HepG2 (cell line): ENCODE measurements around the gene GPR137. TPM values are rescaled to one million over a fixed set of nuclear protein-coding genes. Genes with fewer than 3 reads are reported as not detected.

Source experiments
- ARHGAP35 ChIP-seq: sonication (generic); formaldehyde crosslinking; IDR thresholded peaks from 2 replicates; pipeline ENCODE4 v1.9.0; 2022; ENCODE audit warnings: mild to moderate bottlenecking, inconsistent platforms, moderate library complexity, missing genetic modification reagents, borderline replicate concordance
- CERS6 ChIP-seq: sonication (generic); formaldehyde crosslinking; IDR thresholded peaks from 2 replicates; pipeline ENCODE4 v1.5.0; 2020; ENCODE audit warnings: missing genetic modification reagents
- ELF1 ChIP-seq: sonication (generic); formaldehyde crosslinking; IDR thresholded peaks from 2 replicates; pipeline ENCODE4 v1.4.0; 2020; ENCODE audit warnings: missing genetic modification reagents
- EZH2 ChIP-seq: conservative IDR thresholded peaks from 2 replicates; pipeline ENCODE4 v1.6.1; 2012; ENCODE audit warnings: mild to moderate bottlenecking, low read depth, low read length, moderate library complexity
- FLYWCH1 ChIP-seq: sonication (generic); formaldehyde crosslinking; IDR thresholded peaks from 2 replicates; pipeline ENCODE4 v1.8.1; 2023; ENCODE audit warnings: mild to moderate bottlenecking, missing genetic modification reagents
- FOXK2 ChIP-seq: fragments of 450-650 bp; IDR thresholded peaks from 2 replicates; pipeline ENCODE4 v1.6.1; 2016
- HES4 ChIP-seq: sonication (generic); formaldehyde crosslinking; IDR thresholded peaks from 2 replicates; pipeline ENCODE4 v1.9.0; 2021; ENCODE audit warnings: mild to moderate bottlenecking, missing genetic modification reagents, borderline replicate concordance
- HHEX ChIP-seq: IDR thresholded peaks from 2 replicates; pipeline ENCODE4 v1.6.1; 2016; ENCODE audit warnings: control low read depth
- JUN ChIP-seq: sonication (generic); formaldehyde crosslinking; IDR thresholded peaks from 2 replicates; pipeline ENCODE4 v1.4.0; 2020; ENCODE audit warnings: mild to moderate bottlenecking, missing genetic modification reagents
- MED13 ChIP-seq: sonication (generic); formaldehyde crosslinking; IDR thresholded peaks from 2 replicates; pipeline ENCODE4 v1.5.0; 2020; ENCODE audit warnings: missing genetic modification reagents
- MEIS2 ChIP-seq: sonication (generic); formaldehyde crosslinking; IDR thresholded peaks from 2 replicates; pipeline ENCODE4 v1.9.0; 2021; ENCODE audit warnings: mild to moderate bottlenecking, missing genetic modification reagents
- MIER2 ChIP-seq: IDR thresholded peaks from 2 replicates; pipeline ENCODE4 v1.6.1; 2016; ENCODE audit warnings: missing biosample characterization, missing genetic modification reagents
- MYPOP ChIP-seq: sonication (generic); formaldehyde crosslinking; IDR thresholded peaks from 2 replicates; pipeline ENCODE4 v1.8.1; 2023; ENCODE audit warnings: mild to moderate bottlenecking, moderate library complexity, missing genetic modification reagents
- NFRKB ChIP-seq: fragments of 450-650 bp; IDR thresholded peaks from 2 replicates; pipeline ENCODE4 v1.6.1; 2017
- NPAS2 ChIP-seq: sonication (generic); formaldehyde crosslinking; IDR thresholded peaks from 2 replicates; pipeline ENCODE4 v1.8.0; 2022; ENCODE audit warnings: mild to moderate bottlenecking, missing genetic modification reagents, borderline replicate concordance
- RARG ChIP-seq: sonication (generic); formaldehyde crosslinking; IDR thresholded peaks from 2 replicates; pipeline ENCODE4 v1.4.0; 2020; ENCODE audit warnings: low read depth, mild to moderate bottlenecking, missing genetic modification reagents
- RBM22 ChIP-seq: fragments of 200-400 bp; formaldehyde crosslinking; optimal IDR thresholded peaks from 2 replicates; pipeline ENCODE3; 2017; ENCODE audit warnings: mild to moderate bottlenecking, low read length, moderate library complexity
- SATB2 ChIP-seq: sonication (generic); formaldehyde crosslinking; IDR thresholded peaks from 2 replicates; pipeline ENCODE4 v1.5.0; 2020; ENCODE audit warnings: missing genetic modification reagents
- SIN3A ChIP-seq: IDR thresholded peaks from 2 replicates; pipeline ENCODE4 v1.6.1; 2011; ENCODE audit warnings: low read depth, mild to moderate bottlenecking, control low read depth, low read length, borderline replicate concordance
- SP5 ChIP-seq: IDR thresholded peaks from 2 replicates; pipeline ENCODE4 v1.6.1; 2016; ENCODE audit warnings: low read depth, borderline replicate concordance
- TSC22D2 ChIP-seq: sonication (generic); formaldehyde crosslinking; IDR thresholded peaks from 2 replicates; pipeline ENCODE4 v1.5.1; 2020; ENCODE audit warnings: missing genetic modification reagents, mild to moderate bottlenecking, borderline replicate concordance
- ZNF24 ChIP-seq: fragments of 450-650 bp; IDR thresholded peaks from 2 replicates; pipeline ENCODE4 v1.6.1; 2017; ENCODE audit warnings: antibody characterized with exemption, mild to moderate bottlenecking
- ZNF276 ChIP-seq: sonication (generic); formaldehyde crosslinking; IDR thresholded peaks from 2 replicates; pipeline ENCODE4 v1.4.0; 2020; ENCODE audit warnings: mild to moderate bottlenecking, low read depth, missing genetic modification reagents
- ZNF512 ChIP-seq: sonication (generic); formaldehyde crosslinking; IDR thresholded peaks from 2 replicates; pipeline ENCODE4 v1.4.0; 2020; ENCODE audit warnings: mild to moderate bottlenecking, missing genetic modification reagents
- ZNF768 ChIP-seq: sonication (generic); formaldehyde crosslinking; IDR thresholded peaks from 2 replicates; pipeline ENCODE4 v1.4.0; 2020; ENCODE audit warnings: missing genetic modification reagents
- ZSCAN9 ChIP-seq: IDR thresholded peaks from 2 replicates; pipeline ENCODE4 v1.6.1; 2016; ENCODE audit warnings: borderline replicate concordance
- polyA plus RNA-seq, 8 experiments: library from polyadenylated mRNA; depleted of rRNA in 3 of 8; stranded (reverse) in 7 of 8; unstranded in 1 of 8; fragments of >200 nt; fragmentation: Illumina TruSeq in 4 of 8; extraction: Trizol in 4 of 8; gene quantifications; 2 replicates each; pipeline versions ENCODE4 v1.2.1 to v1.2.3, GENCODE V29; 2011 to 2016; ENCODE audit warnings: low read depth in 4 of 8, missing spikeins in 1 of 8, mixed read lengths in 1 of 8; ENCODE audit not compliant: insufficient read depth in 1 of 8
- total RNA-seq, 5 experiments: library from RNA; depleted of rRNA; stranded (reverse); fragments of >200 nt; fragmentation: Illumina TruSeq; extraction: Trizol; gene quantifications; 2 replicates each; pipeline ENCODE4 v1.2.3, GENCODE V29; 2016; ENCODE audit warnings: low read depth in 1 of 5

The GPR137 gene
- total and polyA plus RNA-seq, 2 of the 13 experiments (the other 11 are each of a cell fraction or from before 2014, with no cell fraction given) = 8.5 to 13.2 TPM

GRCh38 chr11:64247729-64248531 lies 37.7 kb upstream of the GPR137 start (continued):
- 0 out of 2 replicates have a peak, but pooled peaks have one; percentile 16 for TF ChIP-seq HES4
- TF ChIP-seq SATB2 (CRISPR knock-in tag) = 0 out of 2 replicates have a peak, but pooled peaks have one; percentile 43
- TF ChIP-seq FOXK2 = no peak
- no peak for TF ChIP-seq MIER2 (CRISPR knock-in tag)
- TF ChIP-seq ZNF768 (CRISPR knock-in tag) = peak; percentile 15; the same call in 1 of the 2 replicates
- TF ChIP-seq ARHGAP35 = no peak
- no peak for TF ChIP-seq EZH2
- no peak for TF ChIP-seq CERS6 (CRISPR knock-in tag)
- TF ChIP-seq ZNF512 (CRISPR knock-in tag) = no peak
- TF ChIP-seq HHEX (CRISPR knock-in tag) = no peak
- TF ChIP-seq RARG = no peak
- no peak for TF ChIP-seq MED13 (CRISPR knock-in tag)
- no peak for TF ChIP-seq RBM22
- TF ChIP-seq TSC22D2 (CRISPR knock-in tag) = no peak
- no peak for TF ChIP-seq NPAS2 (CRISPR knock-in tag)
- 0 out of 2 replicates have a peak, but pooled peaks have one; percentile 5 for TF ChIP-seq SIN3A
- TF ChIP-seq ELF1 (CRISPR knock-in tag) = no peak
- TF ChIP-seq ZNF276 = no peak
- TF ChIP-seq ZNF24 = peak; percentile 56; the same call in 1 of the 2 replicates
- TF ChIP-seq MYPOP (CRISPR knock-in tag) = peak; percentile 67; the same call in 1 of the 2 replicates
- no peak for TF ChIP-seq ZSCAN9 (CRISPR knock-in tag)
- TF ChIP-seq SP5 = no peak
- TF ChIP-seq NFRKB = no peak
- no peak for TF ChIP-seq FLYWCH1 (CRISPR knock-in tag)
- TF ChIP-seq MEIS2 = 0 out of 2 replicates have a peak, but pooled peaks have one; percentile 62
- no peak for TF ChIP-seq JUN (CRISPR knock-in tag)
